Calu3 (cell line): ENCODE results near the gene CFAP77. TPM values are rescaled to one million over a fixed set of nuclear protein-coding genes. Genes with fewer than 3 reads are reported as not detected.

Experiments
- BruUV-seq: library from RNA; stranded (reverse); fragments of 400-500 nt; replicated peaks from 2 replicates; lab custom pipeline; 2021; lab: Mats Ljungman, UMichigan
- CTCF ChIA-PET: fragments of 300-600 bp; sonication (Branson Sonifier 250); formaldehyde crosslinking; loops from one replicate; lab custom pipeline; 2022; ENCODE audit warnings: antibody characterized with exemption; lab: Charles Lee
- DNase-seq: peaks from one replicate; pipeline ENCODE4 v3.0.0; 2022
- H3K27ac Mint-ChIP-seq: one replicate; pipeline ENCODE4 v1.8.0; 2022; ENCODE audit warnings: mixed read lengths; ENCODE audit not compliant: unreplicated experiment
- H3K27me3 Mint-ChIP-seq: one replicate; pipeline ENCODE4 v1.8.0; 2022; ENCODE audit warnings: mixed read lengths; ENCODE audit not compliant: unreplicated experiment
- H3K36me3 Mint-ChIP-seq: one replicate; pipeline ENCODE4 v1.8.0; 2022; ENCODE audit warnings: mild to moderate bottlenecking, moderate library complexity, mixed read lengths; ENCODE audit not compliant: insufficient read depth, unreplicated experiment
- H3K4me1 Mint-ChIP-seq: one replicate; pipeline ENCODE4 v1.8.0; 2022; ENCODE audit warnings: mild to moderate bottlenecking, low read depth, mixed read lengths; ENCODE audit not compliant: unreplicated experiment
- H3K4me3 Mint-ChIP-seq: one replicate; pipeline ENCODE4 v1.8.0; 2022; ENCODE audit warnings: mild to moderate bottlenecking, low read depth, moderate library complexity, mixed read lengths; ENCODE audit not compliant: unreplicated experiment
- H3K9me3 Mint-ChIP-seq: one replicate; pipeline ENCODE4 v1.8.0; 2022; ENCODE audit warnings: low read depth, mixed read lengths; ENCODE audit not compliant: unreplicated experiment
- CTCF ChIP-seq: fragments of 200-600 bp; IDR thresholded peaks from one replicate; pipeline ENCODE4 v1.8.0; 2022; ENCODE audit warnings: antibody characterized with exemption; ENCODE audit not compliant: unreplicated experiment
- intact Hi-C: fragments of 100-400 bp; cut with micrococcal nuclease; formaldehyde crosslinking; loops from one replicate; pipeline ENCODE4 v1.10.0; 2022; ENCODE audit not compliant: unreplicated experiment
- total RNA-seq: library from RNA; stranded (reverse); gene quantifications from 2 replicates; pipeline ENCODE4 v1.2.3, GENCODE V29; 2022

Gene CFAP77
- total RNA-seq, 1 experiment from 2014 or later: not detected

GRCh38 chr9:132582786-132583583 is 173.0 kb downstream of the CFAP77 start:
- intact Hi-C loops: no loop called here
- H3K27ac Mint-ChIP-seq: no peak overlapping the region
- no TSS peak for BruUV-seq
- CTCF ChIA-PET: no interaction called here
- no peak overlapping the region for H3K4me3 Mint-ChIP-seq
- DNase-seq: no peak
- TF ChIP-seq CTCF: no peak
- no peaks in the 10 kb centered on the region for H3K36me3 Mint-ChIP-seq
- peaks cover 62% of the 10 kb centered on the region for H3K27me3 Mint-ChIP-seq
- H3K4me1 Mint-ChIP-seq: no peaks in the 10 kb centered on the region
- no peaks in the 10 kb centered on the region for H3K9me3 Mint-ChIP-seq

DNA sequence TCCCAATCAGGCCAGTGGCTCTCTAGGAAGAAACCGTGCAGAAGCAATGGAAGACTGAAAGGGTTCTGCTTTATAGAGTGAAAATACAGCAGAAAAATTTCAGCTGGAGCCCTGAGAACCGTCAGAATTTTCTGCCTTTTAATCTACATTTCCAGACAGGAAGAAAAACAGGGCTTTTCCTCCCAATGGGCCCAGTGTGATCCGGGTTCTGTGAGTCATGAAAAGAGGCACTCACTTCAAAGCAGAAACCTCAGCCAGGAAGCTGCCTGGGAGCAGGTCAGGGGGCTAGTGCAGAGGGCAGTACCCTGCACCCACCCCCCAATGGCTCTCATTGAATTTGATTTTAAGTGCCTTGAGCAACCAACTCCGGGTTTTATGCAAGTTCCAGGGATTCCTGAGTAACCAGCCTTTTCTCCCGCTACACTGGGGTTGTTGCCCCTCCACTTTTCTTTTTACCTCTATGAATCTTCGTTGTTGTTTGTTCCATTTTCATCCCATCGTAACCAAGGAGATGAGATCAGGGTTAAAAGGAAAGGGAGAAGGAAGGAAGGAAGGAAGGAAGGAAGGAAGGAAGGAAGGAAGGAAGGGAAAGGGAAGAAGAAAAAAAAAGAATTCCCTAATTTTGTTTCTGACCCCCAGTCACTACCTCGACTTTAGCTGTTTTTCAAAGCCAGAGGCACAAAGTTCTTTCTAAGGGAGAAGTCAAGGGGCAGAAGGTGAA is 173.7 kb downstream of the CFAP77 start:
- intact Hi-C loops: no loop called here
- no peak for TF ChIP-seq CTCF
- H3K27me3 Mint-ChIP-seq: peaks cover 62% of the 10 kb centered on the region
- H3K27ac Mint-ChIP-seq: no peak overlapping the region
- H3K4me1 Mint-ChIP-seq: no peaks in the 10 kb centered on the region
- no peak overlapping the region for H3K4me3 Mint-ChIP-seq
- H3K9me3 Mint-ChIP-seq: no peaks in the 10 kb centered on the region
- CTCF ChIA-PET: no interaction called here
- no TSS peak for BruUV-seq
- DNase-seq: no peak
- no peaks in the 10 kb centered on the region for H3K36me3 Mint-ChIP-seq

- CTCF ChIA-PET: no interaction called here
- Mint-ChIP-seq H3K27me3 (peaks cover 63% of the 10 kb centered on the region), H3K4me3 (no peak overlapping the region), H3K4me1 (no peaks in the 10 kb centered on the region), H3K9me3 (no peaks in the 10 kb centered on the region), H3K27ac (no peak overlapping the region), H3K36me3 (no peaks in the 10 kb centered on the region)
- intact Hi-C loops: no loop called here
- no TSS peak for BruUV-seq
- no peak for DNase-seq
- TF ChIP-seq CTCF: no peak
These were observed 174.9 kb downstream of the CFAP77 start for GRCh38 chr9:132584601-132585560.
